Panc1 (cell line): ENCODE data around the gene TC2N.

Source experiments
- POLR2AphosphoS5 ChIP-seq: IDR thresholded peaks from 2 replicates; pipeline ENCODE4 v1.6.1; 2012; ENCODE audit warnings: mild to moderate bottlenecking, low read depth, low read length, moderate library complexity
- TF ChIP-seq, protein P1 (sequence below): fragments of 450-650 bp; IDR thresholded peaks from 2 replicates; pipeline ENCODE4 v1.5.1; 2017; ENCODE audit warnings: mild to moderate bottlenecking
- TF ChIP-seq, protein P2 (sequence below), 2 experiments: IDR thresholded peaks; 2 replicates each; pipeline ENCODE4 v1.6.1; 2011 to 2012; ENCODE audit warnings: low read depth in 2 of 2, control low read depth in 1 of 2, low read length in 1 of 2, mild to moderate bottlenecking in 1 of 2, moderate library complexity in 1 of 2; ENCODE audit not compliant: insufficient read depth in 1 of 2

DNA sequence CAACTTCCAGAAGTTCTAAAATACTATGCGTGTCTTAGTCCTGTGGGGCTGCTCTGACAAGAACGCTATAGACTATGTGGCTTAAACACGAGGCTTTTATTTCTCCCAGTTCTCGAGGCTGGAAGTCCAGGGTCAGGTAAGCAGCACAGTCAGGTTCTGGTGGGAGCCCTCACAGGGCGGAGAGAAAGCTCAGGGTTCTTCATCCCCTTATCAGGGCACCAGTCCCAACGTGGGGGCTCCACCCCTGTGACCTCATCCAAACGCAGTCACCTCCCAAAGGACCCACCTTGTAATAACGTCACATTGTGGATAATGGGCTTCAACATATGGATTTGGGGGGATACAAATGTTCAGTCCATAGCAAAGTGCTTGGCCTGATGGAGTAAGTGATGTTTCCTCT, 37.1 kb upstream of the TC2N start:
- TF ChIP-seq POLR2AphosphoS5: no peak
- TF ChIP-seq, protein P1, sequence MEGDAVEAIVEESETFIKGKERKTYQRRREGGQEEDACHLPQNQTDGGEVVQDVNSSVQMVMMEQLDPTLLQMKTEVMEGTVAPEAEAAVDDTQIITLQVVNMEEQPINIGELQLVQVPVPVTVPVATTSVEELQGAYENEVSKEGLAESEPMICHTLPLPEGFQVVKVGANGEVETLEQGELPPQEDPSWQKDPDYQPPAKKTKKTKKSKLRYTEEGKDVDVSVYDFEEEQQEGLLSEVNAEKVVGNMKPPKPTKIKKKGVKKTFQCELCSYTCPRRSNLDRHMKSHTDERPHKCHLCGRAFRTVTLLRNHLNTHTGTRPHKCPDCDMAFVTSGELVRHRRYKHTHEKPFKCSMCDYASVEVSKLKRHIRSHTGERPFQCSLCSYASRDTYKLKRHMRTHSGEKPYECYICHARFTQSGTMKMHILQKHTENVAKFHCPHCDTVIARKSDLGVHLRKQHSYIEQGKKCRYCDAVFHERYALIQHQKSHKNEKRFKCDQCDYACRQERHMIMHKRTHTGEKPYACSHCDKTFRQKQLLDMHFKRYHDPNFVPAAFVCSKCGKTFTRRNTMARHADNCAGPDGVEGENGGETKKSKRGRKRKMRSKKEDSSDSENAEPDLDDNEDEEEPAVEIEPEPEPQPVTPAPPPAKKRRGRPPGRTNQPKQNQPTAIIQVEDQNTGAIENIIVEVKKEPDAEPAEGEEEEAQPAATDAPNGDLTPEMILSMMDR: no peak
- TF ChIP-seq, protein P2, sequence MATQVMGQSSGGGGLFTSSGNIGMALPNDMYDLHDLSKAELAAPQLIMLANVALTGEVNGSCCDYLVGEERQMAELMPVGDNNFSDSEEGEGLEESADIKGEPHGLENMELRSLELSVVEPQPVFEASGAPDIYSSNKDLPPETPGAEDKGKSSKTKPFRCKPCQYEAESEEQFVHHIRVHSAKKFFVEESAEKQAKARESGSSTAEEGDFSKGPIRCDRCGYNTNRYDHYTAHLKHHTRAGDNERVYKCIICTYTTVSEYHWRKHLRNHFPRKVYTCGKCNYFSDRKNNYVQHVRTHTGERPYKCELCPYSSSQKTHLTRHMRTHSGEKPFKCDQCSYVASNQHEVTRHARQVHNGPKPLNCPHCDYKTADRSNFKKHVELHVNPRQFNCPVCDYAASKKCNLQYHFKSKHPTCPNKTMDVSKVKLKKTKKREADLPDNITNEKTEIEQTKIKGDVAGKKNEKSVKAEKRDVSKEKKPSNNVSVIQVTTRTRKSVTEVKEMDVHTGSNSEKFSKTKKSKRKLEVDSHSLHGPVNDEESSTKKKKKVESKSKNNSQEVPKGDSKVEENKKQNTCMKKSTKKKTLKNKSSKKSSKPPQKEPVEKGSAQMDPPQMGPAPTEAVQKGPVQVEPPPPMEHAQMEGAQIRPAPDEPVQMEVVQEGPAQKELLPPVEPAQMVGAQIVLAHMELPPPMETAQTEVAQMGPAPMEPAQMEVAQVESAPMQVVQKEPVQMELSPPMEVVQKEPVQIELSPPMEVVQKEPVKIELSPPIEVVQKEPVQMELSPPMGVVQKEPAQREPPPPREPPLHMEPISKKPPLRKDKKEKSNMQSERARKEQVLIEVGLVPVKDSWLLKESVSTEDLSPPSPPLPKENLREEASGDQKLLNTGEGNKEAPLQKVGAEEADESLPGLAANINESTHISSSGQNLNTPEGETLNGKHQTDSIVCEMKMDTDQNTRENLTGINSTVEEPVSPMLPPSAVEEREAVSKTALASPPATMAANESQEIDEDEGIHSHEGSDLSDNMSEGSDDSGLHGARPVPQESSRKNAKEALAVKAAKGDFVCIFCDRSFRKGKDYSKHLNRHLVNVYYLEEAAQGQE (IDR thresholded peaks at IDR 0.05; ENCODE audit: insufficient read depth in 1 of 2, low read depth in 2 of 2, low read length in 1 of 2): no peak
